Stimulated activated CD8-positive, alpha-beta memory T cell treated with anti-CD3 and anti-CD28 coated beads, Interleukin-12 subunit alpha, Interleukin-12 subunit beta, amount 100 ng/mL, for 4 hours (primary cell): ENCODE data around the gene DMBT1.

Experiments
- DNase-seq: peaks from one replicate; pipeline ENCODE4 v3.0.0-alpha.2; 2020; ENCODE audit warnings: low read depth

DMBT1 gene

DNA sequence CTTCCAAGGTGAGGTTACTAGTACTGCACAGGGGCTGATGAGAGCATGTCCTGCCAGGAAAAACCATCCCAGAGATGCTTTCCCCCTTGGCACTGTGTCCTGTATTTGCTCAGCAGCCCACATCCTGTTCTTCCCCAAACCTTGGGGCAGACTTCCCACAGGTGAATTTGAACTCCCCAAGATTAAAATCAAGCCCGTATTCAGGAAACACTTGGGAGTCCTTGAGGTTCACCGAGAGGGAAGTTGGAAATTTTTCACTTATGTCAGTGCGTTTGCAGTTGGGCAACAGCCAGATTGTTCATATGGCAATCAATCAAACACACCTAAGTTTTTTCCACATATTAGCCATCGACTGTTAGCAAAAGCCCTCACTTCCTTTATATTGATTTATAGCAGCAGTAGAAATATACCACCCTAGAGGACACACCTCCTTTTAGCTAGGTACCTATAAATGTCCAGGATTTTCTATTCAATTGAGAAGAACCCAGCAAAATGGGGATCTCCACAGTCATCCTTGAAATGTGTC lies at the start of gene DMBT1:
TSS of gene DMBT1 (plus strand) at position 476 of the 526 bp plus-strand sequence. CDS start at position 493, 17 bp downstream.
- DNase-seq: no peak

DNA sequence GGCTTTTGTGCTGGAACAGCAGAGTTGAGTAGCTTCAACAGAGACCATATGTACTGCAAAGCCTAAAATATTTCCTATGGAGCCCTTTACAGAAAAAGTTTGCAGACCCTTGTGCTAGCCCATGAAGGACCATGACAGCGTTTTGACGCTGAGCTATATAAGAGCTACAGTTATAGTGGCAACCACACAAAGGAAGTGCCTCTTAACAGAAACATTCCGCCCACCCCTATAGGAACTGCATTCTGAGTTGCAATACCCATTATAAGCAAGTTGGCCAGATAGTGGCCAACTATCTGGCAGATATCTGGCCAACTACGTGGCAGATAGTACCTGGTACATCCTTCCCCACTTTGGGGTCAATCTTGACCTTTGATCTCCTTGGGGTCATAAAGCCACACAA lies 47.5 kb upstream of the DMBT1 start:
- no peak for DNase-seq

DNA sequence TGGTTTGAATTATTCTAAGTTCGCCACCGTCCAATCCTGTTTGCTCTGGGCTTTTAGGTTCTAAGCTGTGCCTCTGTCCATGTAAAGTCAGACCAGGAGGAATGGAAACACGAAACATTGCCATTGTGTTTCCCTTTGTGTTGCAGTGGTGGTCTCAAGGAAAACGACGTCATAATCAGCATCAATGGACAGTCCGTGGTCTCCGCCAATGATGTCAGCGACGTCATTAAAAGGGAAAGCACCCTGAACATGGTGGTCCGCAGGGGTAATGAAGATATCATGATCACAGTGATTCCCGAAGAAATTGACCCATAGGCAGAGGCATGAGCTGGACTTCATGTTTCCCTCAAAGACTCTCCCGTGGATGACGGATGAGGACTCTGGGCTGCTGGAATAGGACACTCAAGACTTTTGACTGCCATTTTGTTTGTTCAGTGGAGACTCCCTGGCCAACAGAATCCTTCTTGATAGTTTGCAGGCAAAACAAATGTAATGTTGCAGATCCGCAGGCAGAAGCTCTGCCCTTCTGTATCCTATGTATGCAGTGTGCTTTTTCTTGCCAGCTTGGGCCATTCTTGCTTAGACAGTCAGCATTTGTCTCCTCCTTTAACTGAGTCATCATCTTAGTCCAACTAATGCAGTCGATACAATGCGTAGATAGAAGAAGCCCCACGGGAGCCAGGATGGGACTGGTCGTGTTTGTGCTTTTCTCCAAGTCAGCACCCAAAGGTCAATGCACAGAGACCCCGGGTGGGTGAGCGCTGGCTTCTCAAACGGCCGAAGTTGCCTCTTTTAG lies 46.3 kb upstream of the DMBT1 start:
- DNase-seq: no peak

DNA sequence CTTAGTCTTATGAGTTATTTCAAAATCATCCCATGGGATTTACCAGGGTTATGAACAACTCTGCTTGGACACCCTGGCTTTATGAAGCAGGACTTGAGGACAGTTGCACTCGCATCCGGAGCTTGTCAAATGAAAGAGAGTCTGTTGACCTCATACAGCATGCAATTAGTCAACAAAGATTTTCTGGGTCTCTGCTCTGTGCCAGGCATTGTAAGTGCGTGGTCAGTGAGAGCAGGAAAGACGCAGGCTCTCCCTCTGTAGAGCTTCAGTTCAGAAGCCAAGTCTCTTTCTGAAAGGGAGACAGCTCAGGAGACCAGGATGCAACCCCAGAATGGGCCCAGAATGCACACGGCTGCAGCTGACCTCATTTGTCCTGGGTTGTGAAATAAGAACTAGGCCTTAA lies 45.5 kb upstream of the DMBT1 start:
- no peak for DNase-seq

DNA sequence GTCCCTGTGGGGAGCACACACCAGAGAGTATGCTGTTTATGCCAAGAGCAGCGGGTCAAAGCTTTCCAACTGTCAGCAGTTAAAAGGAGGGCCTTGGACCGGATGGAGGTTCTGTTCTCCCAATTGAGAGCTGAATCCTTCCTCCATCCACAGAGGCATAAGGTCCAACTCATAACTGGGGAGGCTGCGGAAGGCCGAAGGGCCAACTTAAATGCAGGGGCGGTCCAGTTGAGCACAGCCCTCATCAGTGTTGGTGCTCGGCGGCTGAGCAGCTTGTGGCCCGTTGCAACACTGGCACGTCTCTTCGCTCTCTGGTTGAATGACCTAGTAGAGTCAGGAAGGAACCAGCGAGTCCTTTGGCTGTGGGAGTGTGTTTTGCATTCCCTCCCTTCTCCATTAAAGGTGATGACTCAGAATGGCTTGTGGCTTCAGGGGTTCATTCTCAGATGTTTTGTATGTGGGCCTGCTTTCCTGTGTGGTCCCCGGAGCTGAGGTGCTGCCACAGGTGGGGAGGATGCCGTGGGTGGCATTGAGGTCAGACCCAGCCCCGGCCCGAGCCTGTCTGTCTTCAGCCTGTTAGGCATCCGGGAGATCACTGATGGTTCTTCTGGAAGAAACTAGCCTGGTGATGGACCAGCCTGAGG lies 44.8 kb upstream of the DMBT1 start:
- peak; percentile 36 for DNase-seq

DNA sequence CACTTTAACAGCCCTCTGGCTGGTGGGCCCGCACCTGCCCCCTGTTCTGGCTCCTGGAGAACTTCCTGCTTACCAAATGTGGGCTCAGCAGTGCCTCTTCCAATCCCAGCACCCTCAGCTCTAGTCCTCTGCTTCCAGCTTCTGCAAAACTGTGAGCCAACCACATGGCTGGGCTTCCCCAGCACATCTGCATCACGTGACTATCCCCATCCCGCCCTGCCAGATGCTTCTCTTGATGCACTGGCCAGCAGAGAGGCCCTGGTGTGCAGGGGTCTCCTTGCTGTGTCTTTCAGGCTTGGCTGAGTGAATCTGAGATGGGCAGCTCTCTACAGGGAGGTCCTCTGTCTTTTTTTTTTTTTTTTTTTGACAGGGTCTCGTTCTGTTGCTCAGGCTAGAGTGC lies 43.8 kb upstream of the DMBT1 start:
- DNase-seq: no peak

DNA sequence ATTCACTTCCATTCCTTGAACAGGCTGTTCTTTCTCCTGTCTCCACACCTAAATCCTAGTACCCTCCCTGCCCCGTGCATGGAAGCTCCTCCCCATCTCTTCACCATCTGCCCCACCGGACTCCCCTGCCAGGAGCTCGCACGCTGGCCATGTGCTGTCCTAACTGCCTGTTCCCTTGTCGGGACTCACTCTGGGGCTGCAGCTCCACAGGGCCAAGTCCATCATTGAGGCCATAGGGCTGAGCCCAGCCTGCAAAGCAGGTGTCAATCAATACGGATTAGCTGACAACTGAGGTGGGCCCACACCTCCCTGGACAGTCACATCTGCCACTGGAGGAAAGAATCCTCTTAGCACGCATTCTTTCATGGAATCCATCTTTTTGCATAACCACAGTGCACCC lies 41.4 kb upstream of the DMBT1 start:
- no peak for DNase-seq

DNA sequence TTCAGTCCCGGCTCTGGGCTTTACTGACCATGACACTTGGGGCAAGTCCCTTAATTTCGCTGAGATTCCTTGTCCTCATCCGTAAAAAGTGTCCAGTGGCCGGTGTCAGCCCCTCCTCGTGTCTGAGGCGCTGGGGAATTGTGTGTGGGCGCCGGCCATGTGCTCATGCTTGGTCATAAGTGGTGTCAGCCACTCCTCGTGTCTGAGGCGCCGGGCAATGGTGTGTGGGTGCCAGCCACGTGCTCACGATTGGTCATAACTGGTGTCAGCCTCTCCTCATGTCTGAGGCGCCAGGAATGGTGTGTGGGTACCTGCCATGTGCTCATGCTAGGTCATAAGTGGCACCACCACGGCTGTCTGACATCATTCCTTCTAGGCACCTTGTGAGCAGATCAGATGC lies 40.7 kb upstream of the DMBT1 start:
- no peak for DNase-seq

DNA sequence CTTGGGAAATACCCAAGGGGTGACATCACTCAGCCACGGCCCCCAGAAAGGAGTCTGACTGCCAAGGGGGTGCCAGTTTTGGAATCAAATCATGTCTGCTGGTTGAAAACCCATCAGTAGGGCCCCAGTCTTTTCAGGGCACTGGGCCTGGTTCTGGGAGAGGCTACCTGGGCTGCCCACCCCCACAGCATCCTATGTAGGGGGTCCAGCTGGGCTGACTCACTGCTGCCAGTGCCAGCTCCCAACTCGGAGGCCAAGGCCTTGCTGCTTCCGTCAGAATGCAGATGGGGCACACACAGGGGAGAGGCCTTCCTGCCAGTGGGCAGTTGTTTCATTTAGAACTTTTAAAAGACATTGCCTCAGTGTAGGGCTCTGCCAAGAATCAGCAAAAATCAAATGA lies 39.5 kb upstream of the DMBT1 start:
- DNase-seq: no peak

DNA sequence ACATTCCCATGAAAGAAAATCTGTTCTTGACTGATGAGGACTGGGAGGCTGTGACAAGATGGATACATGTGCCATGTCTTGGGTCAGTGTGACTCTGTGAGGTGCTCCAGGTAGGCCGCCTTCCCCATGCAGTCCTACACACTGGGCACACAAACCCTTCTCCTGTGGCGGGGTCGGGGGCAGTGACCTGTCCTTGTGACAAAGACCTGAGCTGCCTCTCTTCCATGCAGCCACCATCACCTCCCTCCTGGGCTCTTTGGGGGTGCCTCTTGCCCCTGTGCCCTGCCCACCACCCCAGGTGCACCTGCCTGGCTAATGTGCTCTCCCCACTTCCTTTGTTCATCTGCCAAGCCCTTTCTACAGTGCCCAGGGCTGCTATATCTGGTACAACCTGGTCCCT lies 35.7 kb upstream of the DMBT1 start:
- DNase-seq: no peak

DNA sequence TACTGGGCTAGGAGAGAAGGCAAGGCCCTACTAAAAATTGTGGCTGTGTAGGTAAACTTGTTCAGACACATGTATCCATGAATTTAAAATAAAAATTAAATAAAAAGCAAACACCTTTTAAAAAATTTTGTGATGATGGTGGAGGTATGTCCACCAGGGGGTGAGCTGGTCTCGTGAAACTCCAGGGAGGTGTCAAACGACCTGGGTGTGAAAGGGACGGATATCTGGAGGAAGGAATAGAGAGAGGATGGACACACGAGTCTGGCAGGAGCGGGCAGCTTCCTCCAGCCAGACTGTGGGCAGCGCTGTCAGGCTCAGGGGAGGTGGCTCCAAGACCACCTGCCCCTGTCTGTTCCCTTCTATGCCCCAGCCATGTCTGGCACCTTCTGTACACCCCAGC lies 34.8 kb upstream of the DMBT1 start:
- DNase-seq: no peak

DNA sequence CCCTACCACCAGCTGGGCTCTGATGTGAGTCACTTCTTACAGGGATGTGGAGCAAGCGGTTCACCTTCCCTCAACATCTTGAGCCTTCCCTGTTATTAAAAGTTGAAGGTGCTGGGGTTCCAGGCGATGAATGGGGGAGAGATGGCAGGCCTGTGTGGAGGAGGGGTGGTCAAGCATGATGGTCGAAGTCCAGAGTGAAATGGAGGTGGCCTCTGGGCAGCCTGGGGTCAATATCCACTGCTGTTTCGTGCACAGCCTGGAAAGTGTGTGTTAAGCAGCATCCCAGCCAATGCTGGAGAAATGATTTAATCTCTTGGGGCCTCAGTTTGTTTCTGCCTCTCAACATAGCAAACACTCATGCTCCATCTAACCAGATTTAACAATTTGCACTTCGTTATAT lies 33.7 kb upstream of the DMBT1 start:
- no peak for DNase-seq

DNA sequence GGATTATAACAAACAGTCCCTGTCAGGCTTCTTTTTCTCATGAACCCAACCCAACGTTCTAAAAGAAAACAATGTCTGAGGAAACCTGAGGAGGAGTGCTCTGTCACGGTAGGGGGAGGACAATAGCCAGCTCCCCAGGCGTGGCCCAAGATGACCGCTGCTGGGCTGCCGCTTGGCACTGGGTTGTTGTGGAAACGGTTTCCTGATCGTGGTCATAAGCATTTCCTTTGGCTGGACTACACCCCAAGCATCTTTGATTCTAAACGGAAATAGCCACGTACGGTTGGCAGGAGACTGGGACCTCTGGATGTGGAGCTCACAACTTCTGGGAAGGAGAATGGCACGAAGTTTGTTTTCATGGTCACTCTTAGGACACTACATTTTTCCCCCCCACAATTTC lies 30.4 kb upstream of the DMBT1 start:
- no peak for DNase-seq

DNA sequence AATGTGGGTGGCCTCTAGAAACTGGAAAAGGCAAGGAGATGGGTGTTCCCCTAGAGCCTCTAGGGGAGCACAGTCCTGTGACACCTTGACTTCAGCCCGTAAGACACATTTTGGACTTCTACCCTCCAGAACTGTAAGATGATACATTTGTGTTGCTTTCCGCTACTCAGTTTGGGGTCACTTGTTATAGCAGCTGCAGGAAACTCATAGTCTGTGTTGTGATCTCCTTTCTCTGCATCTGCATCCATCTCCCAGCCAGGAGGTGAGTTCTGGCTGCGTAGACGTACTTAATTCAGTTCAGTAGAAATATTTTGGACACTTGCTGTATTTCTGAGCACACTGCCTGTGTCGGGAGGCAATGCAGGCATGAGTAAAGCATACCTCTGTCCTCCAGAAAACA lies 29.3 kb upstream of the DMBT1 start:
- no peak for DNase-seq

DNA sequence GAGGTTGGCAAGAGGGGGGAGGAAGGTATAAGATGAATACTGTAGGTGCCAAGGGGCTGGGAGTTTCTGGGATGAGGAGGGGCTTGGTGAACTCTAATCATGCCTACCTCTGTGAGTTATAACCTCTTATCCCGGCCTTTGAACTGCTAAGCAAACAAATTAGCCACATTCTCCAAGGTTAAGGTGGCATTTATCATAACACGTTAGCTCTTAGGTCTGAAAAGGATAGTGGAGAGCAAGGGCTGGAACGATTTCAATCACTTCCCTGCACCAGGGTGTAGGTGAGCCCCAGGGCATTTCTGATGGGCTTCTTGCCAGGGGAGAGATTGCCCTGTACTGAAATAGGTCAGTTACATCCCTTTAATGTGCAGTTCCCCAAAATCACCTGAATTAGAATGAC lies 28.6 kb upstream of the DMBT1 start:
- no peak for DNase-seq

DNA sequence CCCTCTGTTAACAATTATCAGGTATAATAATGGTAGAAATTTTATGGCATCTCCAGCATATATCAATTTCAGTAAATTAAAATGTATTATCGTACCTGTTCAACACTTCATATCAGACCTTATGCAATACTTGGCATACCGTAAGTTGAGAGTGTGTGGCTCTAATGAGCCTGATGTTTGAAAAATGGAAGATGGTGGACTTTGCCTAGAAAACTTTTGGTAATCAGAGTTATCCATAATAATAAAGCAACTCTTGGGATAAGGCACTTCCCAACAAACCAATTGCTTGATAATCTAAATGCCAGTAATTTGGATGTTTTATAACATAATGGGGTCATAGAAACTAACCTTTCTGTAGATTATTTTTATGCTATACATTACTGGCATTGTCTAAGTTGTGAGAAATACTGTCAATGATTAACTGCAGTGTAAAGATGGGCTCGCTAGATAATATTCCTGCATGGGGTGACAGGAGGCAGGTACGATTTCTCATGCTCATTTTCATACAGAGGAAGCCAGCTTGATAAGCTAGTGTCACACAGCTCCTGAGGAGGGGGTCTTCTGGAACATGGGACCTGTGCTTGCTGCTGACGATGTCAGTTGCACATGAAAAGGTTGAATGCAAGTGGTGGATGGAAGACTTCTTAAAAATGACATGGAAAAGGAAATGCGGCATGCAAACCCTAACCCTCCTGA lies 27.8 kb upstream of the DMBT1 start:
- no peak for DNase-seq

DNA sequence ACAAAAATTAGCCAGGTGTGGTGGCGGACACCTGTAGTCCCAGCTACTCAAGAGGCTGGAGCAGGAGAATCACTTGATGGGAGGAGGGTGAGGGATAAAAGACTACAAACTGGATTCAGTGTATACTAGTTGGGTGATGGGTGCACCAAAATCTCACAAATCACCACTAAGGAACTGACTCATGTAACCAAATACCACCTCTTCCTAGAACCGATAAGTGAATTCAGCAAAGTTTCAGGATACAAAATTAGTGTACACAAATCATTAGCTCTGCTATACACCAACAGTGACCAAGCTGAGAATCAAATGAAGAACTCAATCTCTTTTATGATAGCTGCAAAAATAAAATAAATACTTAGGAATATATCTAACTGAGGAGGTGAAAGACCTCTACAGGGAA lies 23.0 kb upstream of the DMBT1 start:
- DNase-seq: no peak

DNA sequence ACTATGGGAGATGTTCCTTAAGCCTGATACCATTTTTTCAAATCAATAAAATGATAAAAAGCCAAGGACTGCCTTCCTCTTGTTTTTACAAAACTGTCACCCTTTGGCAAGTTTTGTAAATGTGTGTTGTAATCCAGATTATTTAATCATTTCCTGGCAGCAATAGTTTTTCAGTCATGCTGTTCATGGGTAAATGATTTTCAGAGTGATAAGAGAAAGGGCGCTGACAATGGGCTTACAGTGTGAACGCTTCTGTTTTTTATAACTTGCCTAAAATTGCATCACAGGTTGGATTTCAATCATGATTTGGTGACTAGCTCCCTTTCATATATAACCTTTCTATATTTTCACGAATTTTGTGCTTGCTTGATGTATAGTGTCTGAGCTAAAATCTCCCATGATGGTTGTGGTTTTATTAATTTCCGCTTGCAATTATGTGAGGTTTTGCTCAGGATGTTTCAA lies 19.0 kb upstream of the DMBT1 start:
- no peak for DNase-seq

DNA sequence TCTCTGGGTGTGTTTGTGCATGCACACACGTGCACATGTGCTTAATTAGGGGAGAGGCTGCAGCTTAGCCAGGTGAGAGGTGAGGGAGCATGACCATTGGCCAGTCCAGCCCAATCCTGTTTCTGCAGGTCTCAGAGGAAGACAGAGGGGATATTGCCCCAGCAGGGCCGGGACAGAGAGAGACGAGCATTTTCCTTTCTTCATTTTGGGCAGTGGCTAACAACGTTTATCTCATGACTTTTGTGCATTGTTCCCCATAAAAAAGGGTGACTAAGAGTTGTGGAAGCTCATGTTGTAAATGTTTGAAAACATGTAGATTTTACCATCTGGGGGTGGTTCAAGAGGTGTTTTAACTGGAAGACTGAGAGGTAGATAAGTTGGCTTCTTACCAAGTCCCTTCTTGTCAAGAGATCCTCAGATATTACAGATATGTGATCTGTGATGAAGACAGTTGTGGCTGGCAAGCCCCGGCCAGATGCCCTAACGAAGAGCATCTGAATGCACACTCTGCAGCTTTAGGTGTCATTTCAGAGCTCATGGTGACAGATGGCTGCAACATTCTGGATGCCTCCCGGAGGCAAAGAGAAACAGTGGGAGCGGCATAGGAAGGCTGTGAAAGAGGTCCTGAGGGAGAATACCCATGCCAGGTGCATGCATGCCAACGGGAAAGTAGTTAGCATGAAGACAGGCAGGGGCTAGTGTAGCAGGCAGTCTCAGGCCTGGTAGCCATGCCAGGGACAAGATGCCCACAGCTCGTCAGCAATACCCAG lies 16.7 kb upstream of the DMBT1 start:
- DNase-seq: no peak

DNA sequence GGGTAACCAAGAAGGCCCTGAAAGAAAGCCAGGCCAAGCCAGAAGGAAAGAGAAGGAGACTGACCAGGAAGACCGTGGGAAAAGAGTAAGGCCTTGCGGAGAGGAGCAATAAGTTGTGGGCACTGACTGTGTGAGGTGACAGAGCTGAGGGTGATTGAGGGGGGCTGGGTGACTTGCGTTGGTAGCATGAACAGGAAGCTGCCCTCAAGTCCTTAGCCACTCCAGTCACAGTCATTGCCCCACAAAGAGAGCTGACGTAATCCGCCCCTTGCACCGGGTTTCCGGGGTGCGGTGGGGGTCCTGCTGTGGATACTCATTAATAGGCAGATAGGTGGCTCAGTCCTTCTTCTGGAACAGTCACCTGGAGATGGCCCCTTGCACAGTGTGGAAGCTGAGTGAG lies 16.1 kb upstream of the DMBT1 start:
- DNase-seq: no peak

DNA sequence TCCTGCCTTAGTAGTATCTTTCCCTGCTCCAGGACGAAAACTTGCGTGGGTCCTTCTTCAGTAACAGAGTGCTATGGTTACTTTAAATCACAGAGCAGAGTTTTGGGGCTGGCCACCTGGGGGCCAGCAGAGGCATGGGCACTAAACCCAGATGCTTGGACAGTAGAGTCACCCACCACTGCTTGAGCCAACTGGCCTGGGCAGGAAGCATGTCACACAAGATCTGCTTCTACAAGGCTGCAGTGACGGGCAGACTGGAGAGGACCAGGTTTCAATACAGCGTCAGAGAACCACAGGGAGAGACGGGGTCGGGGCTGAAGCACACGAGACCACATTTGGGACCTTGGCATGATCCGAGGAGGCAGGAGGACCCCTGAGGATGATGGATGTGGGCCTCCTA lies 14.3 kb upstream of the DMBT1 start:
- no peak for DNase-seq

DNA sequence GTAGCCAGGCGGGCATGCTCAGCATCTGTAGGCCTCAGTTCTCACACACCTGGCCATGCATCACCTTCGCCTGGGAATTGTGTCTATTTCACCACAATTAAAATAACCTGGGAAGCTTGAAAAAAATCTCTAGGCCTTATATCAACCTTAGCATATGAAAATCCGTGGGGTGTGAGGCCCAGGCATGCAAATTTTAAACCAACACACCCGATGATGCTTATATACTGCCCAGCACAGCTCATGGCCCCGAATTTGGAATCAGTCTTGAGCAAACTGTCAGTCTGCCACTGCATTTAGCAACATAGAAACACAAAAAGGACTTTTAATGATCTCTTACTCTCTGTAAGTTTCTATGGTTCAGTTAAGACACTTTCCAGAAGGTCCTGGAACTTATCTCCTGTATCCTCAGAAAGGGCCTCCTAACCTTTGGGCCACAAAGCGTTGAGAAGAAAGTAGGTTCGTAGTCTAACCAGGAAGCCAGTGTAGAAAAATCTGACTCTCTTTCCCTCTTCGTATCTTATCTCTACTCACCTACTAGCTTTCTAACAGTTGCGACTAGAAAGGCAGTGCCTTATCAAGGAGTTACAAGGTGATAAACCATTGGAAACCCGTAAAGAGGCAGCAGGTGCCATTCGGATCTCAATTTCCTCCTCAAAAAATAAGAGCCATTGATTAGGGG lies 12.0 kb upstream of the DMBT1 start:
- no peak for DNase-seq
